ENCODE measurements around the gene SIM2. TPM values are rescaled to one million over a fixed set of nuclear protein-coding genes. Genes with fewer than 3 reads are reported as not detected.

Gene SIM2
- polyA plus RNA-seq, 4 donors, result 0.04 to 0.28 TPM; not detected in 2

- 67 to 77% (median 77%) methylated on average over 12 of the region's 12 CpGs for WGBS, 3 donors
- no peaks in the 10 kb centered on the region for H3K4me1 ChIP-seq (ENCODE audit: control insufficient read depth in 3 of 3, insufficient read depth in 2 of 3, low read depth in 1 of 3, low read length in 2 of 3)
- peaks cover 0 to 10% (median 0%) of the 10 kb centered on the region in 3 donors for H3K27me3 ChIP-seq (ENCODE audit: control insufficient read depth in 3 of 3, insufficient read depth in 3 of 3, low read length in 3 of 3)
- H3K9me3 ChIP-seq (ENCODE audit: control insufficient read depth in 2 of 2, insufficient read depth in 1 of 2, low read depth in 1 of 2, low read length in 1 of 2), result peaks cover 0 to 5% of the 10 kb centered on the region in 2 donors
- H3K4me3 ChIP-seq (ENCODE audit: low read depth in 1 of 3, low read length in 3 of 3), result no peak overlapping the region
- H3K36me3 ChIP-seq (ENCODE audit: control insufficient read depth in 3 of 3, insufficient read depth in 2 of 3, low read depth in 1 of 3, low read length in 3 of 3), result no peaks in the 10 kb centered on the region
- DNase-seq (no peak), FAIRE-seq (no peak)
- no peak overlapping the region for H3K27ac ChIP-seq (ENCODE audit: low read depth in 1 of 3, low read length in 2 of 3)
These were observed 39.7 kb downstream of the SIM2 start for GRCh38 chr21:36738489-36739126.

DNA sequence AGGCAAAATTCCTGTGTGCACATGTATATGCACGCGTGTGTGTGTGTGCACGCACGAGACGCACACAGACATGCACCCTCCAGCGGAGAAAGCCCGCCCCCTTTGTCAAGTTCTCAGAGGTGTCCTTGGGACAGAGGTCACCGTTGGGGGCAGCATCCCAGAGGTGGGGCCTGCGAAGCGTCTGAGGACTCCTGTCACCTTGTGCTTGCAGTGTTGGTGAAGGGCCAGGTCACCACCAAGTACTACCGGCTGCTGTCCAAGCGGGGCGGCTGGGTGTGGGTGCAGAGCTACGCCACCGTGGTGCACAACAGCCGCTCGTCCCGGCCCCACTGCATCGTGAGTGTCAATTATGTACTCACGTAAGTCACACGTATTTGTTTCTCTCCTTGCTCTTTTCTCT lies 42.6 kb downstream of the SIM2 start:
- Histone ChIP-seq H3K9me3 (ENCODE audit: control insufficient read depth in 2 of 2, insufficient read depth in 1 of 2, low read depth in 1 of 2, low read length in 1 of 2) (no peaks in the 10 kb centered on the region), H3K27ac (ENCODE audit: low read depth in 1 of 3, low read length in 2 of 3) (no peak overlapping the region), H3K36me3 (ENCODE audit: control insufficient read depth in 3 of 3, insufficient read depth in 2 of 3, low read depth in 1 of 3, low read length in 3 of 3) (no peaks in the 10 kb centered on the region), H3K4me1 (ENCODE audit: control insufficient read depth in 3 of 3, insufficient read depth in 2 of 3, low read depth in 1 of 3, low read length in 2 of 3) (no peaks in the 10 kb centered on the region), H3K4me3 (ENCODE audit: low read depth in 1 of 3, low read length in 3 of 3) (no peak overlapping the region), H3K27me3 (ENCODE audit: control insufficient read depth in 3 of 3, insufficient read depth in 3 of 3, low read length in 3 of 3) (peaks cover 0 to 22% (median 2%) of the 10 kb centered on the region in 3 donors)
- FAIRE-seq (no peak), DNase-seq (no peak)
- 91 to 93% (median 92%) methylated on average over 21 of the region's 21 CpGs for WGBS, 3 donors

GRCh38 chr21:36743008-36743407 lies 44.1 kb downstream of the SIM2 start:
- FAIRE-seq (no peak), DNase-seq (no peak)
- 92 to 97% (median 92%) methylated on average over 7 of the region's 7 CpGs for WGBS, 3 donors

GRCh38 chr21:36743446-36743845 lies 44.5 kb downstream of the SIM2 start:
- FAIRE-seq (no peak), DNase-seq (no peak)
- Histone ChIP-seq H3K27me3 (ENCODE audit: control insufficient read depth in 3 of 3, insufficient read depth in 3 of 3, low read length in 3 of 3) (peaks cover 3 to 28% (median 4%) of the 10 kb centered on the region in 3 donors), H3K4me1 (ENCODE audit: control insufficient read depth in 3 of 3, insufficient read depth in 2 of 3, low read depth in 1 of 3, low read length in 2 of 3) (peaks cover 0 to 4% (median 2%) of the 10 kb centered on the region in 3 donors), H3K4me3 (ENCODE audit: low read depth in 1 of 3, low read length in 3 of 3) (no peak overlapping the region), H3K27ac (ENCODE audit: low read depth in 1 of 3, low read length in 2 of 3) (no peak overlapping the region), H3K36me3 (ENCODE audit: control insufficient read depth in 3 of 3, insufficient read depth in 2 of 3, low read depth in 1 of 3, low read length in 3 of 3) (no peaks in the 10 kb centered on the region), H3K9me3 (ENCODE audit: control insufficient read depth in 2 of 2, insufficient read depth in 1 of 2, low read depth in 1 of 2, low read length in 1 of 2) (no peaks in the 10 kb centered on the region)
- WGBS, 3 donors, result 91 to 95% (median 93%) methylated on average over 9 of the region's 9 CpGs

More at GRCh38 chr21:36743008-36743407, 44.1 kb downstream of the SIM2 start:
- Histone ChIP-seq H3K36me3 (ENCODE audit: control insufficient read depth in 3 of 3, insufficient read depth in 2 of 3, low read depth in 1 of 3, low read length in 3 of 3) (no peaks in the 10 kb centered on the region), H3K4me3 (ENCODE audit: low read depth in 1 of 3, low read length in 3 of 3) (no peak overlapping the region), H3K27ac (ENCODE audit: low read depth in 1 of 3, low read length in 2 of 3) (no peak overlapping the region), H3K4me1 (ENCODE audit: control insufficient read depth in 3 of 3, insufficient read depth in 2 of 3, low read depth in 1 of 3, low read length in 2 of 3) (peaks cover 0 to 4% (median 0%) of the 10 kb centered on the region in 3 donors), H3K27me3 (ENCODE audit: control insufficient read depth in 3 of 3, insufficient read depth in 3 of 3, low read length in 3 of 3) (peaks cover under 1 to 24% (median 2%) of the 10 kb centered on the region in 3 donors), H3K9me3 (ENCODE audit: control insufficient read depth in 2 of 2, insufficient read depth in 1 of 2, low read depth in 1 of 2, low read length in 1 of 2) (no peaks in the 10 kb centered on the region)

DNA sequence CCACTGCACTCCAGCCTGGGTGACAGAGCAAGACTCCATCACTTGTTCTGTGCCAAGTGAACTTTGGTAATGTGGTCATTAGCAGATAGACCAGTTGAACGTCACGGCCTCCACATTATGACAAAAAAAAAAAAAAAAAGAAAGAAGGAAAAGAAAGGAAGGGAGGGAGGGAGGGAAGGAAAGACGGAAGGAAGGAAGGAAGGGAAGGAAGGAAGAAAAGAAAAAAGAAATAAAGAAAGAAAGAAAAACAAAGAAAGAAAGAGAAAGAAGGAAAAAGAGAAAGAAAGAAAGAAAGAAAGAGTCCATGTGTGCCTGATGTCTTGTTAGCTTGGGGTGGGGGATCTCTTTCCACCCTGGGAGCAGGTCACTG lies 45.3 kb downstream of the SIM2 start:
- Histone ChIP-seq H3K4me3 (ENCODE audit: low read depth in 1 of 3, low read length in 3 of 3) (no peak overlapping the region), H3K27me3 (ENCODE audit: control insufficient read depth in 3 of 3, insufficient read depth in 3 of 3, low read length in 3 of 3) (peaks cover 3 to 33% (median 4%) of the 10 kb centered on the region in 3 donors), H3K9me3 (ENCODE audit: control insufficient read depth in 2 of 2, insufficient read depth in 1 of 2, low read depth in 1 of 2, low read length in 1 of 2) (no peaks in the 10 kb centered on the region), H3K36me3 (ENCODE audit: control insufficient read depth in 3 of 3, insufficient read depth in 2 of 3, low read depth in 1 of 3, low read length in 3 of 3) (no peaks in the 10 kb centered on the region), H3K4me1 (ENCODE audit: control insufficient read depth in 3 of 3, insufficient read depth in 2 of 3, low read depth in 1 of 3, low read length in 2 of 3) (peaks cover 0 to 4% (median 2%) of the 10 kb centered on the region in 3 donors), H3K27ac (ENCODE audit: low read depth in 1 of 3, low read length in 2 of 3) (no peak overlapping the region)
- peak in 1 of 2 donors; percentile 80 for DNase-seq
- WGBS, 3 donors, result 14 to 62% (median 42%) methylated on average over 3 of the region's 3 CpGs
- FAIRE-seq, result no peak

DNA sequence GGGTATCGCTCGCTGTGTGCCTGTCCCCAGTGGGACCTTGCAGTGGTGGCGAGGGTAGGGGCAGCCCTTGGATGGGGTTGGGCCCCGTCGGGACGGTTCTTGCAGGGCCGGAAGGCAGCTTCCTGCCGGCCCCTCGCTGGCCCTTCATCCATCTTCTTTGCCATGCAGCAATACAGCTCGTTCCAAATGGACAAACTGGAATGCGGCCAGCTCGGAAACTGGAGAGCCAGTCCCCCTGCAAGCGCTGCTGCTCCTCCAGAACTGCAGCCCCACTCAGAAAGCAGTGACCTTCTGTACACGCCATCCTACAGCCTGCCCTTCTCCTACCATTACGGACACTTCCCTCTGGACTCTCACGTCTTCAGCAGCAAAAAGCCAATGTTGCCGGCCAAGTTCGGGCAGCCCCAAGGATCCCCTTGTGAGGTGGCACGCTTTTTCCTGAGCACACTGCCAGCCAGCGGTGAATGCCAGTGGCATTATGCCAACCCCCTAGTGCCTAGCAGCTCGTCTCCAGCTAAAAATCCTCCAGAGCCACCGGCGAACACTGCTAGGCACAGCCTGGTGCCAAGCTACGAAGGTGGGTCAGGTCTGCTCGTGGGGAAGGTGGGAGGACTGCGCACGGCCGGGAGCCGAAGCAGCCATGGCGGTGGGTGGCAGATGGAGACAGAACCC lies 45.8 kb downstream of the SIM2 start:
- no peak overlapping the region for H3K27ac ChIP-seq (ENCODE audit: low read depth in 1 of 3, low read length in 2 of 3)
- WGBS, 3 donors, result 52 to 54% (median 53%) methylated on average over 29 to 30 of the region's 30 CpGs
- peak in 1 of 2 donors; percentile 17 for DNase-seq

DNA sequence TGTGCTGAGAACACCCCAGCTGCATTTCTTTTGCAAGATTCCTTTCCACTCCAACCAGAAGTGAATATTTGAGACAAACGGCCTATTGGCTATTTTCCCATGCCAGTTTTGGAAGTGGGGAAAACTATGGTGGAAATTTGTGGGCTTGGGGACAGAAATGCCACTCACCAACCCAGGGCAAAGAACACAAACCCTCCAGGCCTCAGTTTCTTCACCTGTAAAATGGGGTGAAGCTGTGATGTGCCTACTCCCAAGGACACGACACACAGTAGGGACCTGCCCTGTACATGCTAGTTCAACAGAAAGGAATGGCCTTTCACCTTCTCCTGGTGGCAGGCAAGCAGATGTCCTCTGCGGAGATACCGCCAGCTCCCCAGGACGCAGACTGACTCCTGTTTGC lies 46.5 kb downstream of the SIM2 start:
- no peak overlapping the region for H3K4me3 ChIP-seq (ENCODE audit: low read depth in 1 of 3, low read length in 3 of 3)
- DNase-seq (no peak), FAIRE-seq (no peak)
- H3K27ac ChIP-seq (ENCODE audit: low read depth in 1 of 3, low read length in 2 of 3), result no peak overlapping the region
- WGBS, 3 donors, result 82 to 88% (median 85%) methylated on average over 5 of the region's 5 CpGs
- no peaks in the 10 kb centered on the region for H3K9me3 ChIP-seq (ENCODE audit: control insufficient read depth in 2 of 2, insufficient read depth in 1 of 2, low read depth in 1 of 2, low read length in 1 of 2)
- H3K36me3 ChIP-seq (ENCODE audit: control insufficient read depth in 3 of 3, insufficient read depth in 2 of 3, low read depth in 1 of 3, low read length in 3 of 3), result no peaks in the 10 kb centered on the region
- peaks cover 0 to 4% (median 2%) of the 10 kb centered on the region in 3 donors for H3K4me1 ChIP-seq (ENCODE audit: control insufficient read depth in 3 of 3, insufficient read depth in 2 of 3, low read depth in 1 of 3, low read length in 2 of 3)
- peaks cover 3 to 33% (median 4%) of the 10 kb centered on the region in 3 donors for H3K27me3 ChIP-seq (ENCODE audit: control insufficient read depth in 3 of 3, insufficient read depth in 3 of 3, low read length in 3 of 3)

More for the DNA sequence above, 45.8 kb downstream of the SIM2 start:
- Histone ChIP-seq H3K4me3 (ENCODE audit: low read depth in 1 of 3, low read length in 3 of 3) (no peak overlapping the region), H3K36me3 (ENCODE audit: control insufficient read depth in 3 of 3, insufficient read depth in 2 of 3, low read depth in 1 of 3, low read length in 3 of 3) (no peaks in the 10 kb centered on the region), H3K27me3 (ENCODE audit: control insufficient read depth in 3 of 3, insufficient read depth in 3 of 3, low read length in 3 of 3) (peaks cover 3 to 33% (median 4%) of the 10 kb centered on the region in 3 donors), H3K9me3 (ENCODE audit: control insufficient read depth in 2 of 2, insufficient read depth in 1 of 2, low read depth in 1 of 2, low read length in 1 of 2) (no peaks in the 10 kb centered on the region), H3K4me1 (ENCODE audit: control insufficient read depth in 3 of 3, insufficient read depth in 2 of 3, low read depth in 1 of 3, low read length in 2 of 3) (peaks cover 0 to 4% (median 2%) of the 10 kb centered on the region in 3 donors)
- no peak for FAIRE-seq

GRCh38 chr21:36747041-36747814 lies 48.3 kb downstream of the SIM2 start:
- DNase-seq, result peak in 1 of 2 donors; percentile 24
- H3K36me3 ChIP-seq (ENCODE audit: control insufficient read depth in 3 of 3, insufficient read depth in 2 of 3, low read depth in 1 of 3, low read length in 3 of 3), result peaks cover 0 to 2% (median 0%) of the 10 kb centered on the region in 3 donors
- H3K4me1 ChIP-seq (ENCODE audit: control insufficient read depth in 3 of 3, insufficient read depth in 2 of 3, low read depth in 1 of 3, low read length in 2 of 3), result peaks cover 0 to 4% (median 2%) of the 10 kb centered on the region in 3 donors
- H3K4me3 ChIP-seq (ENCODE audit: low read depth in 1 of 3, low read length in 3 of 3), result peak overlapping the region in 2 of 3 donors; percentile 2 to 59
- 1 to 8% (median 7%) methylated on average over 36 to 62 of the region's 62 CpGs for WGBS, 3 donors
- H3K27me3 ChIP-seq (ENCODE audit: control insufficient read depth in 3 of 3, insufficient read depth in 3 of 3, low read length in 3 of 3), result peaks cover 3 to 29% (median 4%) of the 10 kb centered on the region in 3 donors
- no peaks in the 10 kb centered on the region for H3K9me3 ChIP-seq (ENCODE audit: control insufficient read depth in 2 of 2, insufficient read depth in 1 of 2, low read depth in 1 of 2, low read length in 1 of 2)
- H3K27ac ChIP-seq (ENCODE audit: low read depth in 1 of 3, low read length in 2 of 3), result no peak overlapping the region
- FAIRE-seq, result no peak
